CD4-positive, CD25-positive, alpha-beta regulatory T cell (primary cell): ENCODE data around the gene CALN1. TPM values are rescaled to one million over a fixed set of nuclear protein-coding genes. Genes with fewer than 3 reads are reported as not detected.

Experiments
- ATAC-seq, 2 donors: fragments of 150-1000 bp; cut with Tn5 transposase; one replicate each; pipeline ENCODE4 v1.10.0; 2021; ENCODE audit warnings: low read depth in 2 of 2, moderate number of reproducible peaks in 2 of 2, moderate library complexity in 1 of 2
- DNase-seq, 3 donors: peaks; one replicate each; pipeline versions ENCODE4 v3.0.0 to v3.0.0-alpha.2; 2012 to 2022; ENCODE audit warnings: mixed read lengths in 1 of 3
- H3K27ac ChIP-seq: one replicate; pipeline ENCODE4 v1.7.0; 2013; ENCODE audit warnings: mild to moderate bottlenecking, low read length; ENCODE audit not compliant: insufficient read depth, poor library complexity, severe bottlenecking
- H3K27me3 ChIP-seq: one replicate; pipeline ENCODE4 v1.7.0; 2013; ENCODE audit warnings: low read length; ENCODE audit not compliant: control insufficient read depth, insufficient read depth
- H3K36me3 ChIP-seq: one replicate; pipeline ENCODE4 v1.7.0; 2013; ENCODE audit warnings: mild to moderate bottlenecking, low read length, moderate library complexity; ENCODE audit not compliant: control insufficient read depth, insufficient read depth
- H3K4me1 ChIP-seq: 2 replicates; pipeline ENCODE4 v1.7.0; 2013; ENCODE audit warnings: mild to moderate bottlenecking, low read length; ENCODE audit not compliant: insufficient read depth, control insufficient read depth, poor library complexity, severe bottlenecking
- H3K4me3 ChIP-seq: one replicate; pipeline ENCODE4 v1.7.0; 2013; ENCODE audit warnings: low read depth, mild to moderate bottlenecking, low read length, moderate library complexity
- H3K9me3 ChIP-seq, 2 experiments: 1 replicate in 1 of 2; 2 replicates in 1 of 2; pipeline ENCODE4 v1.7.0; 2013; ENCODE audit warnings: low read length in 2 of 2, mild to moderate bottlenecking in 1 of 2, moderate library complexity in 1 of 2; ENCODE audit not compliant: control insufficient read depth in 2 of 2
- H3K27ac Mint-ChIP-seq, 3 donors: one replicate each; pipeline ENCODE4 v1.8.0; 2020 to 2022; ENCODE audit warnings: mild to moderate bottlenecking in 3 of 3, mixed read lengths in 3 of 3, moderate library complexity in 2 of 3
- H3K27me3 Mint-ChIP-seq: one replicate; pipeline ENCODE4 v1.8.0; 2022; ENCODE audit warnings: mild to moderate bottlenecking, mixed read lengths
- H3K36me3 Mint-ChIP-seq: one replicate; pipeline ENCODE4 v1.8.0; 2020; ENCODE audit warnings: mixed read lengths
- H3K4me1 Mint-ChIP-seq, 4 donors: one replicate each; pipeline ENCODE4 v1.8.0; 2020 to 2022; ENCODE audit warnings: mixed read lengths in 4 of 4, mild to moderate bottlenecking in 1 of 4
- H3K4me3 Mint-ChIP-seq, 4 donors: one replicate each; pipeline ENCODE4 v1.8.0; 2020 to 2022; ENCODE audit warnings: mild to moderate bottlenecking in 4 of 4, mixed read lengths in 4 of 4, moderate library complexity in 3 of 4
- H3K9me3 Mint-ChIP-seq, 7 donors: one replicate each; pipeline ENCODE4 v1.8.0; 2020 to 2022; ENCODE audit warnings: mixed read lengths in 7 of 7, mild to moderate bottlenecking in 3 of 7, moderate library complexity in 2 of 7
- polyA plus RNA-seq, 4 donors: library from polyadenylated mRNA; unstranded; fragments of 300-500 nt; fragmentation: Illumina TruSeq; gene quantifications; one replicate each; pipeline ENCODE4 v1.2.3, GENCODE V29; 2021
- total RNA-seq: library from RNA; stranded (reverse); gene quantifications from one replicate; pipeline ENCODE4 v1.2.3, GENCODE V29; 2022

CALN1 gene
- total and polyA plus RNA-seq, 5 donors from 2014 or later: 0.52 TPM; not detected in 4

DNA sequence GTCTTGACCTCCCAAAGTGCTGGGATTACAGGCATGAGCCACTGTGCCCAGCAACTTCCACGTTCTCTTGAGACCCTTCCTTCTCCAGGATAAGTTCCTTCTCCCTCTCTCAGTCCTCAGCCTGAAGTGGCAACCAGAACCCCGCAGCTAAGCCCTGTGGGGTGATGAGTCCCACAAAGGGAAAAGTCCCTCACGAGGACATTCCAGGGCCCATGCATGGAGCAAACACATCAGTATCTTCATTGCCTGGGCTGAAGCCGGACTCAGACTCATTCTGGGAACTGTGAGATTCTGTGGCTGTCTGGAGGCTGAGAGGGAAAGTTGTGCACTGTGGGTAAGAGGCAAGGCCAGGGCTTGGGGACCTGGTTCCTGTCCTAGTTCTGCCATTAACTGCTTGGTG is 657.3 kb downstream of the CALN1 start:
- Histone ChIP-seq H3K27me3 (no peaks in the 10 kb centered on the region), H3K36me3 (no peaks in the 10 kb centered on the region), H3K27ac (no peak overlapping the region), H3K4me1 (no peaks in the 10 kb centered on the region), H3K9me3 (no peaks in the 10 kb centered on the region), H3K4me3 (no peak overlapping the region)
- Mint-ChIP-seq H3K36me3 (no peaks in the 10 kb centered on the region), H3K27ac (no peak overlapping the region), H3K27me3 (no peaks in the 10 kb centered on the region), H3K9me3 (peaks cover 2 to 16% (median 7%) of the 10 kb centered on the region in 7 donors), H3K4me3 (no peak overlapping the region), H3K4me1 (no peaks in the 10 kb centered on the region)
- ATAC-seq (no peak), DNase-seq (no peak)

DNA sequence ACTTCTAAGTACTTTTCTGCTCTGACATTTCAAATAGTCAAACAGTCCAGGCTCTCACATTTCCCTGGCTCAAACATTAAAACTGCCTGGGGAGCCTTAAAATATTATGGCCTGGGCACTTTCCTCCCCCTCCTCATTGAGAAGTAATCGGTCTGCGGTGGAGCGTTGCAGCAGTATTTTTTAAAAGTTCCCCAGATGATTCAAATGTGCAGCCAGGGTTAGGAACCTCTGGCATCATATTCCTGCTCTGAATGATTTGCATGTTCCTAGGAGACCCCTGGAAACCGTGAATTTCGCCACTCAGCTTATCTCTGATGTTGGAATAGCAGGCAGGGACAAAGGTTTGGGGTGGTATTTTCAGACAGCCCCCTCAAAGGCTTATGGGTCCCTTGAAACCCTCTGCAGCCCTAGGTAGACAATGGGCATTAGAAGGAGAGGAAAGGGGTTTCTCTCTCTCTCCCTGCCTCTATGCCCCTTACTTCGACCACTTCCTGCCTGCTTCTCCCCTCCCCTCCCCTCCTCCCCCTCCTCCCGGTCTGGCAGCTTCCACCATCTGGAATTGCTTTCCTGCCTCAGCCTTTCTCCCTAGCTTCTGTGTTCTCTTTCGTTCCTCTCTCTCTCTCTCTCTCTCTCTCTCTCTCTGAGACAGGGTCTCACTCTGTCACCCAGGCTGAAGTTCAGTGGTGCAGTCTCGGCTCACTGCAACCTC is 658.0 kb downstream of the CALN1 start:
- peaks cover 3 to 16% (median 7%) of the 10 kb centered on the region in 7 donors for H3K9me3 Mint-ChIP-seq
- Histone ChIP-seq H3K4me1 (no peaks in the 10 kb centered on the region), H3K9me3 (no peaks in the 10 kb centered on the region), H3K27me3 (no peaks in the 10 kb centered on the region), H3K36me3 (no peaks in the 10 kb centered on the region), H3K27ac (no peak overlapping the region), H3K4me3 (no peak overlapping the region)
- no peak overlapping the region for H3K27ac Mint-ChIP-seq
- no peaks in the 10 kb centered on the region for H3K4me1 Mint-ChIP-seq
- ATAC-seq: no peak
- no peak overlapping the region for H3K4me3 Mint-ChIP-seq
- no peak for DNase-seq
- H3K27me3 Mint-ChIP-seq: no peaks in the 10 kb centered on the region
- no peaks in the 10 kb centered on the region for H3K36me3 Mint-ChIP-seq

DNA sequence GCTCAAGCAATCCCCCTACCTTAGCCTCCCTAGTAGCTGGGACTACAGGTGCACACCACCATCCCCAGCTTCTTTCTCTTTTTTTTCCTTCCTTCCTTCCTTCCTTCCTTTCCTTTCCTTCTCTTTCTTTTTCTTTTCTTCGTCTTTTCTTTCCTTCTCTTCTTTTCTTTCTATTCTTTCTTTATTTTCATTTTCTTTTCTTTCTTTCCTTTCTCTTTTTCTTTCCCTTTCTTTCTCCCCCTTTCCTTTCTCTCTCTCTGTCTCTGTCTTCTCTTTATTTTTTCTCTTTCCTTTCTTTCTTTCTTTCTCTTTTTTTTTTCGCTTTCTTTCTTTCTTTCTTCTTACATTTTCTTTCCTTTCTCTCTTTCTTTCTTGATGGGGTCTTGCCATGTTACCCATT is 658.9 kb downstream of the CALN1 start:
- no peak for DNase-seq

DNA sequence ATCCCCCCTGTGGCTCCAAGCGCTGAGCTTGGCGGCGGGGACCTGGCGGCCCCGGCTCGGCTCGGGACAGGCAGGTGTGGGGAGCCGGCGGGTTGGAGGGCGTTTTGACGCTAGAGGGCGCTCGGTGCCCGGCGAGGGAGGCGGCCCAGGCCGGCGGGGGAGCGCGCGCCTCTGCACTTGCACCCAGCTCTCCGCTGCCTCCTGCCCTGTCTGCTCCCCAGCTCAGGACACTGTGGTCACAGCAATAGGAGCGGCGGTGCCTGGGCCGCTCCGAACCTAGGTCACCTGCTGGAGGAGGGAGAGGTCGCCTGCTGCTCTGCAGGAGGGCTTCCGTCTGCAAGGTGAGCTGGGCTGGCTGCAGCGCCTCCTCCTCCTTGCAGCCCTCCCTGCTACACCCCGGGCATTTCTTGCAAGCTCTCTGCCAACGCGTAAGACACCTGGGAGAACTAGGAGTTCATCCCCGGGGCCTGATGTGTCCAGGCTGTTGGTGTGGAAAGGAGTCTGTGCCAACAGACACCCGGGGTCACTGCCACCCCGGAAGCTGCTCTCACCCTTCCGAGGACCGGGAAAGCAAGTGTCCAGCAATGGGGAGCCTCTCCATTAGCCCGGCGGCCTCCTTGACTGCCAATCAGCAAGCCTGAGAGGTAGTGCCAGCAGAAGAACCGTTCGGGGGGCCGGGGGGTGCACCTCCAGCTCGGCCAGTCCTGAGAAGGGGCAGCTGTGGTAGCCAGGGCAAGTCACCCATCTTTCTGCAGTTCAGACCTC is 659.8 kb downstream of the CALN1 start:
- Histone ChIP-seq H3K9me3 (no peaks in the 10 kb centered on the region), H3K27me3 (no peaks in the 10 kb centered on the region), H3K36me3 (no peaks in the 10 kb centered on the region), H3K27ac (no peak overlapping the region), H3K4me3 (no peak overlapping the region), H3K4me1 (no peaks in the 10 kb centered on the region)
- H3K36me3 Mint-ChIP-seq: no peaks in the 10 kb centered on the region
- H3K27ac Mint-ChIP-seq: no peak overlapping the region
- H3K27me3 Mint-ChIP-seq: no peaks in the 10 kb centered on the region
- DNase-seq: peak in 1 of 3 donors; percentile 9
- H3K4me3 Mint-ChIP-seq: no peak overlapping the region
- H3K4me1 Mint-ChIP-seq: no peaks in the 10 kb centered on the region
- no peak for ATAC-seq
- H3K9me3 Mint-ChIP-seq: peaks cover 3 to 20% (median 7%) of the 10 kb centered on the region in 7 donors

More for the DNA sequence above, 658.9 kb downstream of the CALN1 start:
- no peaks in the 10 kb centered on the region for H3K4me1 ChIP-seq
- H3K4me3 ChIP-seq: no peak overlapping the region
- no peak overlapping the region for H3K27ac ChIP-seq
- peaks cover 3 to 19% (median 7%) of the 10 kb centered on the region in 7 donors for H3K9me3 Mint-ChIP-seq
- no peaks in the 10 kb centered on the region for H3K4me1 Mint-ChIP-seq
- H3K36me3 ChIP-seq: no peaks in the 10 kb centered on the region
- no peaks in the 10 kb centered on the region for H3K36me3 Mint-ChIP-seq
- H3K27me3 ChIP-seq: no peaks in the 10 kb centered on the region
- ATAC-seq: no peak
- no peaks in the 10 kb centered on the region for H3K9me3 ChIP-seq
- no peak overlapping the region for H3K4me3 Mint-ChIP-seq
- H3K27me3 Mint-ChIP-seq: no peaks in the 10 kb centered on the region
- no peak overlapping the region for H3K27ac Mint-ChIP-seq

DNA sequence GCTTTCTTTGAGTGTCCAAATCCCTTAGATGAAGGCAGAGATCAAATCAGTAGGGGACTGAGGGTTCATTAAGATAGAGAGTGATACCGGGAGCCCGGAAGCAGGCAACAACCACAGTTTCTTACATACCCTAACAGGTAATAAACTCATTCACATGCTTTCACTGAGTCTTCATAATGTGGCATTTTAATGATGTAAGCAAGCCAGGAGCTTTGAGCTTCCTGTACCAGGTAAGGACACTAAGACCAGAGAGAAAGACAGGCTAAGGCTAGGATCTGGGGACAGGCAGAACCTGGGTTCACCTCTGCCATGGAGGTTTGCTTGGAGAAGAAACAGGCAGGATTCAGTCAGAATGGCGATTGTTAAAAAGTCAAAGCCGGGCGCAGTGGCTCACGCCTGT is 661.8 kb downstream of the CALN1 start:
- peaks cover 0 to 12% (median 6%) of the 10 kb centered on the region in 7 donors for H3K9me3 Mint-ChIP-seq
- no peaks in the 10 kb centered on the region for H3K36me3 Mint-ChIP-seq
- no peak for ATAC-seq
- no peaks in the 10 kb centered on the region for H3K4me1 Mint-ChIP-seq
- H3K27ac Mint-ChIP-seq: no peak overlapping the region
- H3K36me3 ChIP-seq: no peaks in the 10 kb centered on the region
- no peak for DNase-seq
- no peaks in the 10 kb centered on the region for H3K27me3 Mint-ChIP-seq
- H3K27ac ChIP-seq: no peak overlapping the region
- H3K4me3 ChIP-seq: no peak overlapping the region
- no peaks in the 10 kb centered on the region for H3K4me1 ChIP-seq
- no peaks in the 10 kb centered on the region for H3K27me3 ChIP-seq
- H3K4me3 Mint-ChIP-seq: no peak overlapping the region
- peaks cover 0 to 2% of the 10 kb centered on the region in 2 experiments for H3K9me3 ChIP-seq

DNA sequence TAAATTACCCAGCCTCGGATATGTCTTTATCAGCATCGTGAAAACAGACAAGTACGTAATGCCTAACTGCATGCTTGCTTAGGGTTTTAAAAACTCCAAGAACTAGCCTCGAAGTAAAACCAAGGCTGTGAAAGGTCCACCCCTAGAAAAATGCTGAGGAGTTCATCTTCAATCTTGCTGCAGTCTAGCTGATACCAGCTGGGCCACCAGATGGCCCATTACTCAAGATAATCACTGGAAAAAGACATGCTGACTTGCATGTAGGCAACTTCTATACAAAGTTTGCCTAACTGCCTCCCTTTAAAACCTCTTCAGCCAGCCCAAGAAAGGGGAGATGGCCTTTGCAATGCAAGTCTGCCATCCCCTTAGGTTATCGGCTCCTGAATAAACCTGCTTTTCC is 666.1 kb downstream of the CALN1 start:
- Histone ChIP-seq H3K27me3 (no peaks in the 10 kb centered on the region), H3K4me1 (no peaks in the 10 kb centered on the region), H3K27ac (no peak overlapping the region), H3K36me3 (no peaks in the 10 kb centered on the region), H3K4me3 (no peak overlapping the region), H3K9me3 (peaks cover 0 to 2% of the 10 kb centered on the region in 2 experiments)
- no peak for DNase-seq
- Mint-ChIP-seq H3K27me3 (no peaks in the 10 kb centered on the region), H3K4me1 (no peaks in the 10 kb centered on the region), H3K9me3 (peaks cover 0 to 10% (median 4%) of the 10 kb centered on the region in 7 donors), H3K27ac (no peak overlapping the region), H3K36me3 (no peaks in the 10 kb centered on the region), H3K4me3 (no peak overlapping the region)
- ATAC-seq: no peak

DNA sequence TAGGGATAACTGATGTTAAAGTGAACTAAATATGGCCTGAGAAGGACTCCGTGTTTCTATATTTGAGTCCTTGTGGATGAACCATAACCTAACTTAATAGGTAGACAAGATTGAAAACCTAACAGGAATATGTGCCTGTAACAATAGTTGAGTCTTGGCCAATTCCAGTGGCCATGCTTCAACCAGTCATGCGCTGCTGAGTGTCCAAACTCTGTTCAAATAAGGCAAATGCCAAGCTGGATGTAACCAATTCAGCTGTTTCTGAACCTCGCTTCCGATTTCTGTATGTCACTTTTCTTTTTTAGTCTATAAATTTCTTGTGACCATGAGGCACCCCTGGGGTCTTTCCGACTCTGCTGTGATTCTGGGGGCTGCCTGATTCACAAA is 672.0 kb downstream of the CALN1 start:
- ATAC-seq (no peak), DNase-seq (no peak)
- Mint-ChIP-seq H3K36me3 (no peaks in the 10 kb centered on the region), H3K4me3 (no peak overlapping the region), H3K9me3 (peaks cover 0 to 2% (median 0%) of the 10 kb centered on the region in 7 donors), H3K27ac (no peak overlapping the region), H3K4me1 (no peaks in the 10 kb centered on the region), H3K27me3 (no peaks in the 10 kb centered on the region)
- H3K9me3 ChIP-seq: no peaks in the 10 kb centered on the region
- no peaks in the 10 kb centered on the region for H3K4me1 ChIP-seq
- no peaks in the 10 kb centered on the region for H3K36me3 ChIP-seq
- H3K4me3 ChIP-seq: no peak overlapping the region
- H3K27me3 ChIP-seq: no peaks in the 10 kb centered on the region
- no peak overlapping the region for H3K27ac ChIP-seq
